Peyer's patch (tissue), 4 donors: Measurements from ENCODE around the gene ZSCAN10. TPM values are rescaled to one million over a fixed set of nuclear protein-coding genes. Genes with fewer than 3 reads are reported as not detected.
"Not testable (repeated sequence)": the region's sequence is repeated elsewhere in the genome, so short reads cannot be mapped to it uniquely, and the experiment has no call there.

ENCODE experiments used
- DNase-seq, 3 donors: peaks; one replicate each; pipeline ENCODE4 v3.0.0-alpha.2; 2017 to 2019
- H3K27ac ChIP-seq, 4 donors: fragments of 200-600 bp; sonication (generic); one replicate each; pipeline ENCODE4 v1.5.1; 2016 to 2019
- H3K27me3 ChIP-seq, 2 donors: fragments of 200-600 bp; sonication (generic); one replicate each; pipeline ENCODE4 v1.5.1; 2019
- H3K36me3 ChIP-seq, 3 donors: fragments of 200-600 bp; sonication (generic); one replicate each; pipeline ENCODE4 v1.5.1; 2016 to 2019
- H3K4me1 ChIP-seq, 4 donors: fragments of 200-600 bp; sonication (generic); one replicate each; pipeline ENCODE4 v1.5.1; 2016 to 2019
- H3K4me3 ChIP-seq, 4 donors: fragments of 200-600 bp; sonication (generic); 1 replicate in 3 of 4; 2 replicates in 1 of 4; pipeline ENCODE4 v1.5.1; 2016 to 2019; ENCODE audit warnings: mild to moderate bottlenecking in 1 of 4
- H3K9me3 ChIP-seq, 4 donors: fragments of 200-600 bp; sonication (generic); one replicate each; pipeline ENCODE4 v1.5.1; 2016 to 2019; ENCODE audit warnings: mild to moderate bottlenecking in 1 of 4
- POLR2A ChIP-seq, 2 donors: fragments of 450-650 bp; IDR thresholded peaks; one replicate each; pipeline ENCODE4 v1.5.1; 2017; ENCODE audit warnings: antibody characterized with exemption in 2 of 2, mild to moderate bottlenecking in 2 of 2, moderate library complexity in 2 of 2
- total RNA-seq, 4 donors: library from RNA; depleted of rRNA; stranded (reverse); fragments of >200 nt; gene quantifications; one replicate each; pipeline ENCODE4 v1.1.0, GENCODE V29; 2016
- TF ChIP-seq, protein P1 (sequence below), 6 experiments: fragments of 450-650 bp in 4 of 6; fragments of 200-600 bp in 2 of 6; sonication (generic) in 1 of 6; IDR thresholded peaks; one replicate each; pipeline ENCODE4 v1.5.1; 2017 to 2019; ENCODE audit warnings: antibody characterized with exemption in 6 of 6, mild to moderate bottlenecking in 3 of 6, moderate library complexity in 1 of 6

Gene ZSCAN10
- total RNA-seq, 4 donors from 2014 or later, result not detected

DNA sequence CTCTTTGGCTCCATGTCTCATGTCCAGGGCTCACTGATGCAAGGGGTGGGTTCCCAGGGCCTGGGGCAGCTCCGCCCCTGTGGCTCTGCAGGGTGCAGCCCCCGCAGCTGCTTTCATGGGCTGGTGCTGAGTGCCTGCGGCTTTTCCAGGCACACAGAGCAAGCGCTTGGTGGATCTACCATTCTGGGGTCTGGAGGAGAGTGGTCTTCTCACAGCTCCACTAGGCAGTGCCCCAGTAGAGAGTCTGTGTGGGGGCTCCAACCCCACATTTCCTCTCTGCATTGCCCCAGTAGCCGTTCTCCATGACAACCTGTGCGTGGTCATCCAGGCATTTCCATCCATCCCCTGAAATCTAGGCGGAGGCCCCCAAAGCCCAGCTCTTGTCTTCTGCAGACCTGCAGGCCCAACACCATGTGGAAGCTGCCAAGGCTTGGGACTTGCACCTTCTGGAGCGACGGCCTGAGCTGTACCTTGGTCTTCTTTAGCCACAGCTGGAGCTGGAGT is 28.4 kb downstream of the ZSCAN10 start:
- Histone ChIP-seq H3K36me3 (peaks cover 0 to 18% (median 0%) of the 10 kb centered on the region in 3 donors), H3K4me3 (no peak overlapping the region), H3K27me3 (no peaks in the 10 kb centered on the region), H3K27ac (peak overlapping the region in 1 of 4 donors; percentile 11), H3K4me1 (peaks cover 0 to 20% (median 14%) of the 10 kb centered on the region in 4 donors), H3K9me3 (no peaks in the 10 kb centered on the region)
- peak in 1 of 3 donors; percentile 46 for DNase-seq
- no peak for TF ChIP-seq POLR2A (IDR thresholded peaks at IDR 0.05)
- TF ChIP-seq, protein P1, sequence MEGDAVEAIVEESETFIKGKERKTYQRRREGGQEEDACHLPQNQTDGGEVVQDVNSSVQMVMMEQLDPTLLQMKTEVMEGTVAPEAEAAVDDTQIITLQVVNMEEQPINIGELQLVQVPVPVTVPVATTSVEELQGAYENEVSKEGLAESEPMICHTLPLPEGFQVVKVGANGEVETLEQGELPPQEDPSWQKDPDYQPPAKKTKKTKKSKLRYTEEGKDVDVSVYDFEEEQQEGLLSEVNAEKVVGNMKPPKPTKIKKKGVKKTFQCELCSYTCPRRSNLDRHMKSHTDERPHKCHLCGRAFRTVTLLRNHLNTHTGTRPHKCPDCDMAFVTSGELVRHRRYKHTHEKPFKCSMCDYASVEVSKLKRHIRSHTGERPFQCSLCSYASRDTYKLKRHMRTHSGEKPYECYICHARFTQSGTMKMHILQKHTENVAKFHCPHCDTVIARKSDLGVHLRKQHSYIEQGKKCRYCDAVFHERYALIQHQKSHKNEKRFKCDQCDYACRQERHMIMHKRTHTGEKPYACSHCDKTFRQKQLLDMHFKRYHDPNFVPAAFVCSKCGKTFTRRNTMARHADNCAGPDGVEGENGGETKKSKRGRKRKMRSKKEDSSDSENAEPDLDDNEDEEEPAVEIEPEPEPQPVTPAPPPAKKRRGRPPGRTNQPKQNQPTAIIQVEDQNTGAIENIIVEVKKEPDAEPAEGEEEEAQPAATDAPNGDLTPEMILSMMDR (IDR thresholded peaks at IDR 0.05), result no peak

DNA sequence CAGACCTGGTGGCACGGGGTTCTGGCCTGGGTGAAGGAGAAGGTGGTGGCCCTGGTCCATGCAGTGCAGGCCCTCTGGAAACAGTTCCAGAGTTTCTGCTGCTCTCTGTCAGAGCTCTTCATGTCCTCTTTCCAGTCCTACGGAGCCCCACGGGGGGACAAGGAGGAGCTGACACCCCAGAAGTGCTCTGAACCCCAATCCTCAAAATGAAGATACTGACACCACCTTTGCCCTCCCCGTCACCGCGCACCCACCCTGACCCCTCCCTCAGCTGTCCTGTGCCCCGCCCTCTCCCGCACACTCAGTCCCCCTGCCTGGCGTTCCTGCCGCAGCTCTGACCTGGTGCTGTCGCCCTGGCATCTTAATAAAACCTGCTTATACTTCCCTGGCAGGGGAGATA is 29.9 kb downstream of the ZSCAN10 start:
- not testable (repeated sequence) for H3K4me3 ChIP-seq, DNase-seq, H3K9me3 ChIP-seq, H3K27ac ChIP-seq, H3K27me3 ChIP-seq
- H3K36me3 ChIP-seq, result peaks cover 0 to 18% (median 0%) of the 10 kb centered on the region in 3 donors
- H3K4me1 ChIP-seq, result peaks cover 5 to 20% (median 8%) of the 10 kb centered on the region in 4 donors

DNA sequence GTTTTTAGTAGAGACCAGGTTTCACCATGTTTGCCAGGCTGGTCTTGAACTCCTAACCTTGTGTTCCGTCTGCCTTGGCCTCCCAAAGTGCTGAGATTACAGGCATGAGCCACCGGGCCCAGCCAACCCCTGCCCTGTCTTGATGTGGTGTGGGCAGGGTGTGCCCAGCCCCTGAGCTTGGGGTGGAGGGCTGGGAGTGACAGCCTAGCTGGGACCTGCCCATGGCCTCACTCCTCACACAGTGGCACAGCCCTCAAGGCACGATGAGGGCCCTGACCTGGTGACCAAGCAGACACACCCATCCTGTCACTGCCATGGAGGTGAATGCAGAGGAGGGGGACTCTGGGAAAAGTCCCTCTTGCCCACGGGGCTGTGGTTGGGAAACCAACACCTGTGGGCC is 30.6 kb downstream of the ZSCAN10 start:
- Histone ChIP-seq H3K4me3 (peak overlapping the region in 1 of 4 donors; percentile 66), H3K4me1 (peaks cover 2 to 27% (median 6%) of the 10 kb centered on the region in 4 donors), H3K27ac (peak overlapping the region in 1 of 4 donors; percentile 92), H3K9me3 (no peaks in the 10 kb centered on the region), H3K27me3 (no peaks in the 10 kb centered on the region), H3K36me3 (peaks cover 0 to 18% (median 0%) of the 10 kb centered on the region in 3 donors)
- no peak for DNase-seq
- TF ChIP-seq POLR2A (IDR thresholded peaks at IDR 0.05), result no peak
- TF ChIP-seq, protein P1 (IDR thresholded peaks at IDR 0.05), result no peak

DNA sequence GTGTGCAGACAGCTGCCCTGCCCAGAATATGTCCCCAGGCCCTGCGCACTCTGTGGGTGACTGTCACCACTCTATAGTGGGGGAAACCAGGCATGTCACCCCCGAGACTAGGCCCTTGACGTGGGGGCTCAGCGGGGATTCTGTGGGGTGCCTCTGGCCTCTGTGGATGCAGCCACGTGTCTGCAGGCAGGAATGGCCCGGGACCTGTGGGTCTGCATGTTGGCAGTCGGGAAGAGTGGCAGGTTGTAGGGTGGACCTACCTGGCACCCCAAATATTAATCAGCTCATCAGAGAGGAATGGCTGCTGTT is 32.7 kb downstream of the ZSCAN10 start:
- Histone ChIP-seq H3K36me3 (peaks cover 0 to 18% (median 0%) of the 10 kb centered on the region in 3 donors), H3K4me1 (peaks cover 0 to 28% (median 6%) of the 10 kb centered on the region in 4 donors), H3K9me3 (no peaks in the 10 kb centered on the region), H3K27ac (peak overlapping the region; percentile 79 to 92 (median 85)), H3K4me3 (peak overlapping the region; percentile 38 to 67 (median 58)), H3K27me3 (no peaks in the 10 kb centered on the region)
- no peak for DNase-seq
- TF ChIP-seq, protein P1 (IDR thresholded peaks at IDR 0.05), result no peak
- TF ChIP-seq POLR2A (IDR thresholded peaks at IDR 0.05), result no peak

DNA sequence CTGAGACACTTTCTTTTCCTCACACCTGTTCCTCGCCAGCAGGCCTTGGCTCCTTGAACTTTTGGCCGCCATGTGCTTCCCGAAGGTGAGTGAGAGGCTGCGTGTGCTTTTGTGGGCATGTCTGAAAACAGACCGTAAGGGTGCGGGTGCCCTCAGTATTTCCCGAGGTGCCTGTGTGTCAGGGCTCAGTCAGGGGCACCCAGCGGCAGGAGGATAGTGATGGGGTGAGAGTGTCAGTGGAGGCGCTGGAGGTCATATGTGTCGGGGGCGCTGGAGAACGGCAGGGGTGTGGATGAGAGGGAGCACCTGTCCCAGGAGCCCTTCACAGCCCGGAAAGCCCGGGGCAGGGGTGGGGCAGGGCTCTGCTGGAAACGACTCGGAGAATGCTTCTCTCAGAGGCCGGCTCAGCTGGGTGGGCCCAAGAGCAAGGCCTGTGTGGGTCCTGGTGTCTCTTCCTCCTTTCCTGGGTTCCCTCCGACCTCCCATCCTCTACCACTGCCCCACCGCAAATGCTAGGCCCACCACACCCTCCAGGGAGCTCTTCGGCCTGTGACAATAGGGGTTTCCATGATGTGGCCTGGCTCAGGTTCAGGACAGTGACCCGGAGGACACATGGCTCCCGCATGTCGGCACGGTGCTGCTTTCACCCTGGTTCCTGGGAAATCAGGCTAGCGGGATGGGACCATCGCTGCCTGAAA is 33.2 kb downstream of the ZSCAN10 start:
- DNase-seq, result peak in 1 of 3 donors; percentile 72
- no peaks in the 10 kb centered on the region for H3K27me3 ChIP-seq
- H3K4me3 ChIP-seq, result peak overlapping the region; percentile 38 to 67 (median 58)
- H3K9me3 ChIP-seq, result no peaks in the 10 kb centered on the region
- H3K27ac ChIP-seq, result peak overlapping the region; percentile 79 to 92 (median 85)
- TF ChIP-seq, protein P1 (IDR thresholded peaks at IDR 0.05), result no peak
- TF ChIP-seq POLR2A (IDR thresholded peaks at IDR 0.05), result no peak
- peaks cover 0 to 18% (median 0%) of the 10 kb centered on the region in 3 donors for H3K36me3 ChIP-seq
- peaks cover 0 to 28% (median 6%) of the 10 kb centered on the region in 4 donors for H3K4me1 ChIP-seq

DNA sequence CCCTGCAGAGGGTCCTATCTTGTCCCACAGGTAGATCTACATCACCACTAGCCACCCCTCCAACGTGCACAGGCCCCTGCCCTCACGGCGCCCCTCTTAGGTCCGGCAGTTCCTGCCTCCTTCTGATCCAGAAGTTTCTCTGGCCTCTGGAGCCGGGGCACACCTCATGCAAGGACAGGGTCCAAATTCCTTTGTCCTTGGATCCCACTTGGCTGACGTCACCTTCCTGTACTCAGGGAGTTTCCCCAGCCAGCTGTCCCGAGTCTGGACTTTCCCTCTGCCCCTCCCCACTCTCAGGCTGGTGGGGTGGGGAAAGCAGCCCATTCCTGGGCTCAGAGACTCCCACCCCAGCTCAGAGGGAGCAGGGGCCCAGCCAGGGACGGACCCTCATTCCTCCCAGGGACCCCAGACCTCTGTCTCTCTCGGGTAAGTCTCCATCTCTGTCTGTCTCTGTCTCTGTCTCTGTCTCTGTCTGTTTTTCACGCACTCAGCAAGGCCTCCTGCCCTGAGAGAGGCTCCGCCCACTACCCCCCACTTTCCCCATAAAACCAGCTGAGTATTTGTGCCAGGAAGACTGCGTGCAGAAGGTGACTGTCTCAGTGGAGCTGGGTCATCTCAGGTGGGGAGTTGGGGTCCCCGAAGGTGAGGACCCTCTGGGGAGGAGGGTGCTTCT is 33.9 kb downstream of the ZSCAN10 start, which contains the start of gene IL32:
Gene IL32, plus strand, starts transcription at position 572 of the 673 bp plus-strand sequence. CDS start 172 bp downstream, outside the sequence.
- Histone ChIP-seq H3K9me3 (no peaks in the 10 kb centered on the region), H3K36me3 (peaks cover 0 to 18% (median 0%) of the 10 kb centered on the region in 3 donors), H3K4me1 (peaks cover 0 to 28% (median 6%) of the 10 kb centered on the region in 4 donors), H3K27me3 (no peaks in the 10 kb centered on the region), H3K27ac (peak within 1 kb of the TSS; percentile 79 to 92 (median 85)), H3K4me3 (peak within 1 kb of the TSS; percentile 38 to 67 (median 58))
- TF ChIP-seq, protein P1 (IDR thresholded peaks at IDR 0.05), result no peak
- TF ChIP-seq POLR2A (IDR thresholded peaks at IDR 0.05), result peak; percentile 78 to 83
- DNase-seq, result peak; percentile 65 to 91 (median 88)
